ENCODE results near the gene GAGE12C.
"Not testable (repeated sequence)": the region's sequence is repeated elsewhere in the genome, so short reads cannot be mapped to it uniquely, and the experiment has no call there.

GAGE12C gene

GRCh38 chrX:49531877-49532276 lies at the start of gene GAGE12C:
TSS of gene GAGE12C (plus strand) at chrX:49532177. CDS start at chrX:49533332, 1,155 bp downstream.
- DNase-seq (ENCODE audit: low read depth) = not testable (repeated sequence)

GRCh38 chrX:49541433-49541832 lies 9.5 kb downstream of the GAGE12C start, which contains the start of gene GAGE12D:
TSS of gene GAGE12D (plus strand) at chrX:49541733. CDS start at chrX:49542888, 1,155 bp downstream.
- not testable (repeated sequence) for DNase-seq (ENCODE audit: low read depth)

- DNase-seq (ENCODE audit: low read depth) = not testable (repeated sequence)
Observed at GRCh38 chrX:49550989-49551388, 19.0 kb downstream of the GAGE12C start, which contains the start of gene GAGE12E. TSS of gene GAGE12E (plus strand) at chrX:49551289. CDS start at chrX:49552444, 1,155 bp downstream.

- DNase-seq (ENCODE audit: low read depth) = not testable (repeated sequence)
Observed at GRCh38 chrX:49560542-49560941, 28.6 kb downstream of the GAGE12C start, which contains the start of gene GAGE12F. TSS of gene GAGE12F (plus strand) at chrX:49560842. CDS start at chrX:49561997, 1,155 bp downstream.

- DNase-seq (ENCODE audit: low read depth) = not testable (repeated sequence)
Observed at GRCh38 chrX:49568728-49569127, 36.8 kb downstream of the GAGE12C start.

GRCh38 chrX:49569152-49569551 lies 37.2 kb downstream of the GAGE12C start:
- DNase-seq (ENCODE audit: low read depth) = not testable (repeated sequence)

GRCh38 chrX:49570100-49570499 lies 38.1 kb downstream of the GAGE12C start, which contains the start of gene GAGE12G:
TSS of gene GAGE12G (plus strand) at chrX:49570400. CDS start at chrX:49571555, 1,155 bp downstream.
- not testable (repeated sequence) for DNase-seq (ENCODE audit: low read depth)

- DNase-seq (ENCODE audit: low read depth) = not testable (repeated sequence)
Observed at GRCh38 chrX:49579649-49580048, 47.7 kb downstream of the GAGE12C start, which contains the start of gene GAGE12H. TSS of gene GAGE12H (plus strand) at chrX:49579949. CDS start at chrX:49581104, 1,155 bp downstream.

Data from amniotic epithelial cell (primary cell).